ENCODE results near the gene SCAMP4.

SCAMP4 gene

GRCh38 chr19:1868971-1869370 lies 36.2 kb upstream of the SCAMP4 start:
- H3K9ac ChIP-seq (ENCODE audit: low read length) = no peak overlapping the region
- peaks cover 20% of the 10 kb centered on the region; the same call in 1 of the 2 replicates for H3K36me3 ChIP-seq (ENCODE audit: insufficient read depth, low read length)
- no peak overlapping the region for H3K27ac ChIP-seq (ENCODE audit: low read depth, low read length, poor library complexity, severe bottlenecking)
- H3F3A ChIP-seq (ENCODE audit: insufficient read depth, low read length) = no peaks in the 10 kb centered on the region
- H3K79me2 ChIP-seq (ENCODE audit: insufficient read depth, low read length) = peaks cover 13% of the 10 kb centered on the region
- no peaks in the 10 kb centered on the region for H3K9me3 ChIP-seq (ENCODE audit: low read length)
- H3K9me2 ChIP-seq (ENCODE audit: low read depth, low read length) = no peaks in the 10 kb centered on the region
- peaks cover 16% of the 10 kb centered on the region for H3K4me1 ChIP-seq (ENCODE audit: insufficient read depth, low read length, severe bottlenecking)
- TF ChIP-seq CTCF (IDR thresholded peaks at IDR 0.05; ENCODE audit: low read length) = no peak
- TF ChIP-seq EZH2 (IDR thresholded peaks at IDR 0.05; ENCODE audit: borderline replicate concordance, low read length) = no peak
- H4K20me1 ChIP-seq (ENCODE audit: insufficient read depth, low read length) = no peaks in the 10 kb centered on the region
- H3K4me2 ChIP-seq (ENCODE audit: low read length) = no peak overlapping the region
- no peak overlapping the region for H3K4me3 ChIP-seq (ENCODE audit: low read depth, low read length, poor library complexity, severe bottlenecking)
- no peaks in the 10 kb centered on the region for H3K27me3 ChIP-seq (ENCODE audit: insufficient read depth, low read length)
- H2AFZ ChIP-seq (ENCODE audit: low read length) = no peak overlapping the region

- H3K79me2 ChIP-seq (ENCODE audit: insufficient read depth, low read length) = peaks cover 29% of the 10 kb centered on the region
- peaks cover 21% of the 10 kb centered on the region; the same call in 1 of the 2 replicates for H3K36me3 ChIP-seq (ENCODE audit: insufficient read depth, low read length)
These were observed 34.0 kb upstream of the SCAMP4 start for GRCh38 chr19:1871140-1871597.

GRCh38 chr19:1871630-1872029 lies 33.6 kb upstream of the SCAMP4 start:
- Histone ChIP-seq H3K4me2 (ENCODE audit: low read length) (no peak overlapping the region), H3K27ac (ENCODE audit: low read depth, low read length, poor library complexity, severe bottlenecking) (no peak overlapping the region), H2AFZ (ENCODE audit: low read length) (no peak overlapping the region), H3K9me3 (ENCODE audit: low read length) (no peaks in the 10 kb centered on the region), H3K9ac (ENCODE audit: low read length) (no peak overlapping the region), H3K4me1 (ENCODE audit: insufficient read depth, low read length, severe bottlenecking) (peaks cover 27% of the 10 kb centered on the region), H3K36me3 (ENCODE audit: insufficient read depth, low read length) (peaks cover 21% of the 10 kb centered on the region; the same call in 1 of the 2 replicates), H3K4me3 (ENCODE audit: low read depth, low read length, poor library complexity, severe bottlenecking) (no peak overlapping the region), H3K9me2 (ENCODE audit: low read depth, low read length) (no peaks in the 10 kb centered on the region), H3K79me2 (ENCODE audit: insufficient read depth, low read length) (peaks cover 29% of the 10 kb centered on the region), H4K20me1 (ENCODE audit: insufficient read depth, low read length) (no peaks in the 10 kb centered on the region), H3F3A (ENCODE audit: insufficient read depth, low read length) (no peaks in the 10 kb centered on the region), H3K27me3 (ENCODE audit: insufficient read depth, low read length) (no peaks in the 10 kb centered on the region)
- TF ChIP-seq EZH2 (IDR thresholded peaks at IDR 0.05; ENCODE audit: borderline replicate concordance, low read length) = no peak
- no peak for TF ChIP-seq CTCF (IDR thresholded peaks at IDR 0.05; ENCODE audit: low read length)

More at GRCh38 chr19:1871140-1871597, 34.0 kb upstream of the SCAMP4 start:
- H3F3A ChIP-seq (ENCODE audit: insufficient read depth, low read length) = no peaks in the 10 kb centered on the region
- peaks cover 22% of the 10 kb centered on the region for H3K4me1 ChIP-seq (ENCODE audit: insufficient read depth, low read length, severe bottlenecking)
- no peaks in the 10 kb centered on the region for H3K9me2 ChIP-seq (ENCODE audit: low read depth, low read length)
- H3K4me3 ChIP-seq (ENCODE audit: low read depth, low read length, poor library complexity, severe bottlenecking) = no peak overlapping the region
- no peak for TF ChIP-seq EZH2 (IDR thresholded peaks at IDR 0.05; ENCODE audit: borderline replicate concordance, low read length)
- H4K20me1 ChIP-seq (ENCODE audit: insufficient read depth, low read length) = no peaks in the 10 kb centered on the region
- H3K27ac ChIP-seq (ENCODE audit: low read depth, low read length, poor library complexity, severe bottlenecking) = no peak overlapping the region
- H3K9ac ChIP-seq (ENCODE audit: low read length) = no peak overlapping the region
- no peak overlapping the region for H3K4me2 ChIP-seq (ENCODE audit: low read length)
- H3K27me3 ChIP-seq (ENCODE audit: insufficient read depth, low read length) = no peaks in the 10 kb centered on the region
- no peaks in the 10 kb centered on the region for H3K9me3 ChIP-seq (ENCODE audit: low read length)
- no peak overlapping the region for H2AFZ ChIP-seq (ENCODE audit: low read length)

Data from OCI-LY1 (cell line).